ENCODE data around the gene ITGA3.

Gene ITGA3

GRCh38 chr17:50080096-50080480 is 24.2 kb downstream of the ITGA3 start:
- TF ChIP-seq CTCF (IDR thresholded peaks at IDR 0.05) = no peak
- TF ChIP-seq ZFX (IDR thresholded peaks at IDR 0.05; ENCODE audit: borderline replicate concordance) = no peak
- H3K27ac ChIP-seq = no peak overlapping the region

GRCh38 chr17:50080827-50081226 is 24.9 kb downstream of the ITGA3 start:
- no peak overlapping the region for H3K27ac ChIP-seq
- no peak for TF ChIP-seq CTCF (IDR thresholded peaks at IDR 0.05)
- no peak for TF ChIP-seq ZFX (IDR thresholded peaks at IDR 0.05; ENCODE audit: borderline replicate concordance)

- TF ChIP-seq CTCF (IDR thresholded peaks at IDR 0.05) (no peak), ZFX (IDR thresholded peaks at IDR 0.05; ENCODE audit: borderline replicate concordance) (no peak)
- no peak overlapping the region for H3K27ac ChIP-seq
Measured at GRCh38 chr17:50081757-50082156, 25.8 kb downstream of the ITGA3 start.

- H3K27ac ChIP-seq = no peak overlapping the region
- peak; percentile 92 for TF ChIP-seq CTCF (IDR thresholded peaks at IDR 0.05)
- TF ChIP-seq ZFX (IDR thresholded peaks at IDR 0.05; ENCODE audit: borderline replicate concordance) = no peak
Measured at GRCh38 chr17:50087246-50087911, 31.5 kb downstream of the ITGA3 start.

GRCh38 chr17:50087912-50088405 is 32.0 kb downstream of the ITGA3 start:
- TF ChIP-seq ZFX (IDR thresholded peaks at IDR 0.05; ENCODE audit: borderline replicate concordance) = no peak
- TF ChIP-seq CTCF (IDR thresholded peaks at IDR 0.05) = no peak
- H3K27ac ChIP-seq = no peak overlapping the region

GRCh38 chr17:50088952-50089825 is 33.3 kb downstream of the ITGA3 start:
- no peak overlapping the region for H3K27ac ChIP-seq
- TF ChIP-seq ZFX (IDR thresholded peaks at IDR 0.05; ENCODE audit: borderline replicate concordance) (no peak), CTCF (IDR thresholded peaks at IDR 0.05) (no peak)

- TF ChIP-seq CTCF (IDR thresholded peaks at IDR 0.05) (no peak), ZFX (IDR thresholded peaks at IDR 0.05; ENCODE audit: borderline replicate concordance) (no peak)
- no peak overlapping the region for H3K27ac ChIP-seq
Measured at GRCh38 chr17:50090071-50090470, 34.2 kb downstream of the ITGA3 start.
